GM18499 (cell line): ENCODE results near the gene HOXA9.

Source experiments
- ATAC-seq: cut with Tn5 transposase; IDR thresholded peaks from one replicate; pipeline ENCODE4 v1.9.1; 2021; ENCODE audit warnings: moderate number of reproducible peaks; ENCODE audit not compliant: insufficient read depth, unreplicated experiment

HOXA9 gene

DNA sequence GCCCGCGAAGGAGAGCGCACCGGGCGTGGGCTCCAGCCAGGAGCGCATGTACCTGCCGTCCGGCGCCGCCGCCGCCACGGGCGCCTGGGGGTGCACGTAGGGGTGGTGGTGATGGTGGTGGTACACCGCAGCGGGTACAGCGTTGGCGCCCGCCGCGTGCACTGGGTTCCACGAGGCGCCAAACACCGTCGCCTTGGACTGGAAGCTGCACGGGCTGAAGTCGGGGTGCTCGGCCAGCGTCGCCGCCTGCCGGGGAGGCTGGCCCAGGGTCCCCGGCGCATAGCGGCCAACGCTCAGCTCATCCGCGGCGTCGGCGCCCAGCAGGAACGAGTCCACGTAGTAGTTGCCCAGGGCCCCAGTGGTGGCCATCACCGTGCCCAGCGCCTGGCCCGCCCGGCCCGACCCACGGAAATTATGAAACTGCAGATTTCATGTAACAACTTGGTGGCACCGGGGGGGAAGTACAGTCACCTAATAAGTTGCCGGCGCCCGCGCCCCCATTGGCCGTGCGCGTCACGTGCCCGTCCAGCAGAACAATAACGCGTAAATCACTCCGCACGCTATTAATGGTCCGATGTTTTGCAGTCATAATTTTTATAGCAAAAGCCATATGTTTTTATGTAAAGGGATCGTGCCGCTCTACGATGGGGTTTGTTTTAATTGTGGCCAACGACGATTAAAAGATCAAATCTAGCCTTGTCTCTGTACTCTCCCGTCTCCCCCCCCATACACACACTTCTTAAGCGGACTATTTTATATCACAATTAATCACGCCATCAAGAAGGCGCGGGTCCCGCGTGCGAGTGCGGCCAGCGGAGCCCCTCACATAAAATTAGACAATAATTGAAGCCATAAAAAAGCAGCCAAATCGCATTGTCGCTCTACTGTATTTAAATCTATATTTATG lies at the start of gene HOXA9:
TSS of gene HOXA9 (minus strand) at position 449 of the 907 bp plus-strand sequence. CDS start at position 369, 80 bp downstream.
- no peak for ATAC-seq

DNA sequence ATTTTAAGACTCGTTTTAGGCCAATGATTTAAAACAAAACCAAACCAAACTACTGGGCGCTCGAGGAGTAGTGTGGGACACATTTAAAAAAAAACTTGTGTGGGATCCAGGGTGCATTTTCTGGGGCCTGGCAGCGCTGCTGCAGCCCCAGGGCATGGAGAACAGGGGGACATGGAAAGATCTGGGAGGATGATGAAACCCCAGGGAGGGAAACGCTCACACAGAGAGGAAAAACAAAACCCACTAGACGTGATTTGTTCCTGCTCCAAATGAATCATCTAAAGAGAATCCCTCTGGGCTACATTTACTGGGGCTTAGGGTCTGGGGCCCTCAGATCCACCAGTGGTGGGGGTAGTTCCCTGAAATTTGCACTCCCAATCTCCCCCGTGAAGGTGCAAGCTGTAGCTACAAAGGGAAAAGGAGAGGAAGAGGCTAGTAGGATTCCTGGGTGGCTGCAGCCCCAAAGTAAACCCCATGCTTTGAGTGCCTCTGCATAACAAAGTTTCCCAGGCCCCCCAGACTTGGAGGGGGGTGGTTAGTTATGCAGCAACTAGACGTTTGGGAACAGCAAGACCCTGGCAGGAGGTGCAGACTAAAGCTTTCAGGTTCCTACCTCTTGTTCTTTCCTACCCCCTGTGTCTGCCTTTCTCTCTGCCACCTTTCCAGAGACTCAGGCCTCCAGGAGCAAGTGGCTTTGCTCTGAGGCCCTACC lies 49.1 kb upstream of the HOXA9 start:
- ATAC-seq: no peak

DNA sequence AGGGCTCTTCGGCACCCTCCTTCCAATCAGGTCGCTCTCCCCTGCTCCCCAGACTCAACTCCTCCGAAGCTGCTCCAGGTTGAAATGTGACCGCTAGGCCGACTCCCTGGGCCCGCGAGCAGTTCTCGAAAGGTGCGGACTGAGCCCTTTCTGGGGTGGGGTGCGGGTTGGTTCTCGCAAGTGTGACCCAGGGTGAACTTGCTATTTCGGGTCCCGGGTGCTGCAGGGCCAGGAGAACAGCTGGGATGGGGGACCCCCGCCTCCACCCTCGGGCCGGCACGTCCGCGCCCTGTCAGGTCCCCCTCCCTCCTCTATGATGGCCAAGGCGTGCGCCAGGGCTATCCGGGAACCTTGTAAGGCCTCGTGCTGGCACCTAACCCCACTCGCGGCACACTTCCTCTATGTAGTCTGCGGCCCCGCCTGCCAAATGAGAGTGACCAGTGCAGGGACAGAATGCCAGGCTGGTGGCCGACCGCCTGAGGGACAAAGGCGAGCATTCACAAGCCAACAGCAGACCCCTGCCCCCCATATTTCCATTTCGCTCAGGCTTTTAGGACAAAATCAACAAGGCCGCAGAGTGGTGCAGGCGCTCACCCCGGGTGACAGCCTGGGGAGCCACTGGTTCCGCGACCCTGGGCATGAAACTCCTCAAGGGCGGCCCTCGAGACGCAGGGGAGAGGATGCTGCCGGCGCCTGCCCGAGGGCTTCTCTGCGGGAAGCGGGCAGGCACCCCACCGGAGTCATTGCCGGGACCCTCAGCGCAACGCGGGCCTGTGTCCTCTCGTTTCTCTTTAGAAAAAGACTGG lies 48.3 kb upstream of the HOXA9 start:
- no peak for ATAC-seq

DNA sequence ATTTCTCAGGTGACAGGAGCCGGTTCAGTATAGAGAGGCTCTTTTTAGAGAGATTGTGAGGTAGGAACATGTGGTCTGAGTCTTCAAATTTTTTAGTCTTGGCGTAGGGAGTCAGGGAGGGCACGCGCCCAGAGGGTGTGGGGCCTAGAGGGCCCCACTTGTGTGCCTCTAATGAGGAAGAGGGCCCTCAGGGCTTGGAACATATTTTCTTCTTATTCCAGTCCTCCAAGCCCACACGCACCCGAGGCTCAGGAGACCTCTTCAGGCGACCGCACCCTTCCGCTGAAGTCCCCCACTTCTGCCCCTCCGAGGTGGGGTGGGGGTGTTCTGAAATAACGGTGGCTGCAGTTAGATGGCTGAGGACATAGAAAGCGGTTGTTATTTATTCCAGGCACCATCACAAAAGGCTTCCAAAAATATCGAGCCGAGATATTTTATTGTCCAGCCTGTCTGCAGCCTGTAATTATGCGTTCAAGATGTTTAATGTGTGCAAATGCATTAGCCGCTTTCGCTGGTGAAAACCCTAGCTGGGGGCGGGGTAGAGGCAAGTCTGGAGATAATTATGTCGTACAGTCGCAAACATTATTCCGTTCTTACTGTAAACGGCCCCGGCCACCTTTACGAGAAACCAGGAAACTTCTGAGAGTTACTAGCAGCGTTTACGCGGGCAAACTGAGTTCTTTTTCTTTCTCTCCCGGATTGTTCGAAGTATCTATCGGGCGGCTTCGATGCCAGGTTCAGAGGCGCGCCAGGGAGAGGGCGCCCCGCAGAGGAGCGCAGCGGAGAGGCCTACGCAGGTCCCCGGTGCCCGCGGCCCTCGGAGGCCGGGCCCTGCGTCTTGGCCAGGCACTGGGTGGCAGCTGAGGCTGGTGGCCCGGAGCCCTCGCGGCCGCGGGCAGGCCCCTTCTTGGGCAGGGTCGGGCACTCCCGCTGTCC lies 47.4 kb upstream of the HOXA9 start:
- no peak for ATAC-seq

DNA sequence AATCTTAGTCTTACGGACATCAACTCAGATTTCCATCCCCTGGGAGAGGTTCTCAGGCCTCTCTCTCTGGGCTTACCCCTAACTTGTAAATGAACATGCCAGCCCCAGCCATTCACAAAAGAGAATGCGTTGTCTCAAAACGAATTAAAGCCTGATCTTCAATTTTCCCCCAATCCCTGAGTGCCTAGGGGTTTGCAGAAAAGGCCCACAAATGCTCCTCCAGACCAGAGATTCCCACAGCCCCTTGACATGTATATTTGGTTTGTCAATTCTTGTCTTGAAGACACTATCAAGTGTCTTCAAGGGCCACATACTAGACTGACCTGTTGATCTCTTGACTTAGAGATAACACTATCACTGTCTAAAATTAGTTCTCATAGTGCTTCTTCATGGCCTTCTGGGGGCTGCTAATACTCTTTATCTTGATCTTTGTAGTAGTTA lies 46.4 kb upstream of the HOXA9 start:
- no peak for ATAC-seq

DNA sequence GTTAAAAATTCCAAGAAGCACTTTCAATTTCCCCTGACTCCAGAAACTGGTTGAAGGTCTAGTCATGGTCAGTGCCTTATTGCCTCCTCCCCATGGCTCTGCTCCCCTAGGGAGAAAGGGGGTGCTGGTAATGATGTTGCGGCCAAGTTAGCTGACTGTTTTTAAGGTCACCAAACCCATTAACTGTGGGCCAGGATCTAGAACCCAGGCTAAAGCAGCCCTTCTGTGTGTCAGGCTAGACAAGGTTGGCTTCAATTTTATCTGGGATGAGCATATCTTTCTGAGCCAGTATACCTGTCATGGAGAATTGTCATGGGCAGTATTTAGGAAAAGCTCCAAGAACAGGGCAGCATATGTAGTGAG lies 45.7 kb upstream of the HOXA9 start:
- ATAC-seq: no peak

DNA sequence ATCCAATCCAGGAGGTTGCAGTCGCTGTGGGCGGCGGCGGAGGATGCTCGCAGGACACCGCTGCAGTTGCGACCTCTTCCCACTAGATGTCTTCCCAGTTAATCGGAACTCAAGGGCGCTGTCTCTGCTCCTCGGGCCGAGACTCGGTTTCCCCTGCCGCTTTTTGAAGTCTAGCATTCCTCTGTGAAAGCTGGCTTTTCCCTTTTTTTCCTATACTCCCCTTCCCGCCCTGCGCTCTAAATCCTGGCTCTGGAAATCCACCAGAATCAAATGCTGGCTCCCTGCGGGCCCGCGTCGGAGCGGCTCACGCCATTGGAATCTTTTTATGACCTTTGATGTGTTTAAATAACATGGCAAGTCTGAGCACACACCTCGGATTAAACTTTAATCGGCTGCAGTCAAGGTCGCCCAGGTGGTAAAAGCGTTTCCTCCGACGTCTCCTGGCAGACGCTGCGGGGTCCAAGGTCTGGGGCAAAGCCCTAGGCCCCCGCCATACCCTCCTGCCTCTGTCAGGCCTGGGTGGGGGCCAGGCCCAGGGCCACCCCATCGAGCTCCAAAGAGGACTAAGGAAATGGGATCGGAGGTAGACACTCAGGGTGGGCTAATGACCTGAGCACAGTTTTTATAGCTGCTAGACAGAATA lies 45.2 kb upstream of the HOXA9 start:
- no peak for ATAC-seq

DNA sequence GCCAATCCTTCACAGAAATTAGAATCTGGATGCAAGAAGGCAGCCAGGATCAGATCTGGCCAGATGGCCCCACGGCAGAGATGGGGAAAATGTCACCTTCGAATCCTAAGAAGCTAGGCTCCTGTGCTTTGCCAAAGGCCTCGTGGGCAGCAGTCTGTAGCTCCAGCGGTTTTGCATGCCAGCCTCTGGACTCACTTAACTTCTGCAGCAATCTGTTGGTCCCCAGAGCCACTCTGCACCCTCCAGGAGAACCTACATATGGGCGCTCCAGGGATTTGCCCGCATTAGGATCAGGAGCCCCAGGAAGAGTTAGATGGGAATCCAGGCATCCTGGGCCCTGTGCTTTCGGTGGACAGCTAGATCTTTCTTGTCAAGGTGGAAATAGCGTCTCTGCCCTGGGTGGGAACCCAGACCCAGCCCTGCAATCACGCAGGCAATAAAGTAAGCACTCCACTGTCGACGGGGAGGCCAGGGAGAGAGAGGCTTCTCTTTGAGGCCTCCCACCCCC lies 44.6 kb upstream of the HOXA9 start:
- ATAC-seq: no peak

DNA sequence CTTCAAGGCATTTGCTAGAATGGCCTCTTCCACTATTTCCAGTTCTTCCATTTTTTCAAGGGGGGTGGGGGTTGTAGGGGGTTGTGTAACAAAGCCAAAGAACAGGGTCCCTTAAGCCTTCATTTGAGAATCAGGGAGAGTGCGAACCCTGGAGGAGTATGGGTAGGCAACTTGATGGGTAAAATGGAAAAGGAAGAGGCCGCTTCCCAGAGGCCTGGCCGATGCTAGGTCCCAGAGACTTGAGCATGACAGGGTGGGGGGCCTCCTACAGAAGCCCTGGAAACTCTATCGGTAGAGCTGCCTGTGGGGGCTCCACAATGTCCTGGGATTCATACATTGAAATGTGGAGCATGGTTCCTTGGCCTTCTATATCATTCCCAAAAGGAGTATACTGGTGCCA lies 43.7 kb upstream of the HOXA9 start:
- no peak for ATAC-seq

DNA sequence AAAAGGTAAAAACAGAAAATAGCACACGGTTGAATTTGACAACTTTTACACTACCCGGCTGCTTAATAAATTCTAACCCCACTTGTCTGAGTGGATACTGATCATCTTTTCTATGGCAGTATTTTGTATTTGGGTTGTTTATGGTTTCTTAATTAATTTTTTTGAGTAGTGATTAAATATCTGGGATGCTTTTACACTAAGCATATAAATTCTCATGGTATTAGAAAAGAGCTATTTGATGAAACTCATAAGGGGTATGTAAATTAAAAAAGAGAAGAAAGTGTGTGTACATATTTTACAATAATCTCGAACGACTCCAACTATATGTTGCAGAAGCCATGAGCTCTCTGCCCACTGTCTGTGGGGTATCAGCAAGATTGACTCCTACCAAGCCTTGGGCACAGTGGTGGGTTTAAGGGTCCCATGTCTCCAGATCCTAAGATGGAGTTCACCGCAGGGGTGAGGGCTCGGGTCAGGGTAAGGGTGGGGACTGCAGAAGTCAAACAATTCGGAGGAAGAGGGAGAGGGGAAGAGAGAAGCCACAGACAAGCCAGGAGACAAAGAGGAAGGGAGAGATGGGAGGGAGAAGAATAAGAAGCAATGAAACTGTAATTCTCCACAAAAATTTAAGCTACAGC lies 42.1 kb upstream of the HOXA9 start:
- ATAC-seq: no peak

DNA sequence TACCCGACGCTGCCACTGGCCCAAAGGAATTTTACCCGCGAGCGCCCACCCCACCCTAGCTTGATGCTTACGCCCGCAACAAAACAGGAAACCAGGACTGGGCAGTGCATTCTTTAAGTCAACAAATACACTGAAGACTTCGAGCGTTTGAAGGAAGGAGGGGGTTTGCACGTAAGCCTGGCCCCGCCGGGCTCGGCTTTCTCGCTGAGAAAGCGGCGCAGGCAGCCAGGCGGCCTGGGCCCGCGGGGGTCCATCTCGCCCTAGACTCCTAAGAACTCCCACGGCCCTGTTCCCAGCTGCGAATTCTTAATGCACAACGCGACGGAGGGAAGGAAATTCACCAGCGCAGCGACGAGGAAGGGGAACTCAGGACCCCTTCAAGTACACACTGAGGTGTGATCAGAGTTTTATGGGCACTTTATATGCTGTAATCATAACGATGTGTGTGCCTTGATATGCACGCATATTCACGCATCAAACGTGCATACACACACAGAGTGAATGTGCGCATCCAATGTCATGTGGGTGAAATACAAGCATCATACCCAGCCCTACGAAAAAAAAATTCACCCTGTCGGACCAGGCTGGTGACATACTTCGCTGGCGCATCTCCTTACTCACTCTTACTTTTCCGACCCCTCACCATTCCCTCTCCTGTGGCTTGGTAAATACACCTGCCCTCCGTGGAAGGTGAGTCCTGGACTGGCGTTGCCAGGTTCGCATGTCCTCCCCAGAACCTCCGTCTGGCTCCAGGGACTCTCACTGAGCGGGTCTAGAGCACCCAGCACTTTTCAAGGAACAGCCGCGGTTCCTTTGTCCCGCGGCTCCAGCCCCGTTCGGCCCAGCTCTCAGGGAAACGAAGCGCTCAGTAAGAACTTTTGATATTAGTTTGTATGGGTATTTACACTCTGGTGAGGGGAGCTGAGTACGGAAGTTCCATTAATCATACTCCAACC lies 40.3 kb upstream of the HOXA9 start:
- ATAC-seq: no peak

DNA sequence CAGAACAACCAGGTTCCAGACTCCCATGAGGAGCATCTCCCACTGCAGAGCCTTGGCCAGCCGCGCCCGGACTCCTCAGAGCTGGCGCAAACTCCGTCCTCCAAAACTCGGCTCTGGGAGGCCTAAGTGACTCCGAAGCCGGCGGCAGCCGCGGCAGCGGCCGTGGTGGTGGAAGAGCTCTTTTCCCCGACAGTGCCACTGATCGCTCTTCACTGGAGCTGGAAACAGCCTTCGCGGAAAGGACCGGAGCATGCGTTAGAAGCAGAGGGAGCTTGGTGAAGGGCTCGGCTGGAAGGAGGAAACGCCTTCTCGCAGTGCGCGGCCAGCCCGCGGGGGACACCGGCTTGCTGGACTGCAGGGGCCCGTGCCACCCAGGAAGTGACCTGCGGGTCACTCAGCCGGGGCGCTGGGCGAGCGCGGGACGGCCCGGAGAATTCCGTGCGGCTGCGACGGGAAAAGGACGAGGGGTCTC lies 39.5 kb upstream of the HOXA9 start:
- no peak for ATAC-seq

DNA sequence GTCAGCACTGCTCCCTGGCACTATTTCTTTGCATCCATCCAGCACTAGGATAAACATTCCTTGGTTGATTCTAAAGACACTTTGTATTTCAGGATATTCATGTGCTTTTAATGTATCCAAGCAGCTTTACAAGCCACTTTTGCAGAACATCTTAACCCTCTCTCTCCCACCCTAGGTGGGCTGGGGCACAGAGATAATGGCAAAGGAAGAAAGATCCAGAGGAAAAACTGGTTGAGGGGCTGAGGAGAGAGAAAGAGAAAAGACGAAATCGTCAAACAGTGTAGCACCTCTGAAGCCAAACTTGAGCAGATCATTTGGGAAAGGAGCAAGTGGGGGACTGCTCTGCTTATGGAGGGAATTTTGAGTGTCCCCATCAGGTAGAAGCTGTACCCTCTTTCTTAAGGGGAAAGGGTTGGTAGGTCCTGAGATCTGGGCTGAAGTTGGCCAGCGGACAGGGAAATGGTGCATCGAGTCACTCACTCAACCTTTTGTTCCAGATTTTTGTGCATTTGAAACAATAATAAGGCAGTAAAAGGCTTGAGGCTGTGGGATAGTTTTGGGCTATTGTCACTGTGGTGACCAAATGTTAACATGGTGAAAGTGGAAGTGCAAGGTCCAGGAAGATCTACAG lies 38.7 kb upstream of the HOXA9 start:
- no peak for ATAC-seq

DNA sequence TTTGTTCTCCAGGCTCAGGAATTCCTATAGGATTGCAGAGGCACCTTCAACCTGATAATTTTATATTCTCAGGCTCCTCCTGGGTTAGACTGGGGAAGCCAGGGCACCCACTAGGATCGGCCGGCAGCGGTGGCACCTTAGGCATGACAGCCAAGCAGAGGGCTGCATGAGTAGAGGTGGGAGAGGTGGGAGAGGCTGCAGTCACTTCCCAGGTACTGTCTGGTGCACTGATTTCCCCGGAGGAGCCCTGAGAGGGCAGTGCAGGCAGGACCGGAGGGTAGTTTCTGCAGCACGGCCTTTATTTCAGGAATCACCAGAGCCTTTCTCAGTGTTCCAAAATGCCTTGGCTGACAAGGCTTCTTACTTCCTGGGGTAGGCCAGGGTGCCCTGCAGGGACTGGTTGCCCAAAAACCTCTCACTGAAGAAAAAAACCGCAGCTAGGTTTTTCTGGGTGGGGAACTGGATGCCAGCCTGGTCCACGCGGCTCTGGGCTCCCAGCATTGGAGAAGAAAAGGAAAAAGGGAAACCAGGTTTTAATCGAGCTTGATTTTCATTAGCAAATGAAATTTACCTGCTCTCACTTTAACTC lies 38.1 kb upstream of the HOXA9 start:
- no peak for ATAC-seq

DNA sequence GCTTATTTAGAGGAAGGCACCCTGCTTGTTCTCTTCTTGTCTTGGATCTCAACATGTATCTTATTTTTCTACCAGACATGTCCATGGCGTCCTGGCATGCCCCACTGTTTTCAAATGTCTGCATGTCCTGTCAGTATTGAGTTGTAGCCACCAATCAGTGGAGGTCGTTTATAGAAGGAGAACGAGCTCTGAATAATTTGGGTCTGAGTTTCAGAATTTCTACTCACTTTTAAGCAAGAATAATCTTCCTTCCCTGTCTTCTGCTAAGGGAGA lies 37.5 kb upstream of the HOXA9 start:
- no peak for ATAC-seq

DNA sequence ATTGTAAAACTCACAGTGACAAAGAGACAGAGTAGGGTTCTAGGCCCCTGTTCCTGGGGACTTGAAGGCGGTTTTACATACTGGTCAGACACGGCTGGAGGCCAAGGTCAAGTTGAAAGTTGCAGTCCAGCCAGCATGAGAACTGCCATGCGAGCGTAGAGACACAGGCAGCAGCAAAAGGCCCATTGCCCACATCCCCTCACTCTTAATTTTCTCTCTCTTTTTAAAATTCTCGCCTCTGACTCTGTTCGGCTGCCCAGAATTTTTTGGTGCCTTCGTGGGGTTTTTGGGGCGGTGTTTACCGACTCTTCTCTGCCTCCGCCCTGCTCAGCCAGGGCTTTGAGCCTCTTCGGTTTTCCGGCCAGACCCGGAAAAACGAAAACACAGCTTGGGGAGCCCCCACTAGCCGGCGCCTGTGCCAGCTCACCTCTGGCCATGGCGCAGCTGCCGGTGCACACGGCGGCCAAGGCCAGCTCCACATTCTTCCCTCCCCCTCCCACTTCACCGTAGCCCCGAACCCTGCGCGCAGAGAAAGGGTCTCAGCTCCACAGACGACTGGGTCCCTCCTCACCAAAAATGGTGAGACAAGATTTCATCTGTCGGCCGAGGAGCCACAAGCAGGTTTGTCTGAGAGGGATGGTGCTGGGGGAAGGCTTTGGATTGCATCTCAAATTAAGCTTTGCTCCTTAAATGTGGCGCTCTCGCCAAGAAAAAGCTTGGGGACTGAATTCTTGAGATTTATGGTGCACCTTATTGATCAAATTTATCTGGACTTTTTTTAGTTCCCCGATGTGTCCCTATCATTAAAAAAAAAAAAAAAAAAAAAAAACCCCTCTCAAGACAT lies 36.9 kb upstream of the HOXA9 start:
- ATAC-seq: no peak
